AG08396 (cell line): Measurements from ENCODE around the gene IPO4.
"Not testable (repeated sequence)": the region's sequence is repeated elsewhere in the genome, so short reads cannot be mapped to it uniquely, and the experiment has no call there.

ENCODE experiments used
- DNase-seq: peaks from one replicate; pipeline ENCODE4 v3.0.0; 2012; ENCODE audit warnings: low spot score, mixed read lengths

Gene IPO4

GRCh38 chr14:24188251-24189058, at the start of gene IPO4:
TSS of gene IPO4 (minus strand) at chr14:24188816. CDS start at chr14:24188787, 29 bp downstream.
- DNase-seq: peak; percentile 98

- no peak for DNase-seq
Measured at GRCh38 chr14:24238123-24238522, 49.5 kb upstream of the IPO4 start.

- DNase-seq: no peak
Measured at GRCh38 chr14:24237463-24237955, 48.9 kb upstream of the IPO4 start.

GRCh38 chr14:24236689-24237462, 48.3 kb upstream of the IPO4 start:
- no peak for DNase-seq

GRCh38 chr14:24235804-24236688, 47.4 kb upstream of the IPO4 start:
- DNase-seq: no peak

- DNase-seq: no peak
Measured at GRCh38 chr14:24234095-24235005, 45.7 kb upstream of the IPO4 start.

- DNase-seq: no peak
Measured at GRCh38 chr14:24233538-24233866, 44.9 kb upstream of the IPO4 start.

GRCh38 chr14:24232645-24233537, 44.3 kb upstream of the IPO4 start, which contains the start of gene GMPR2:
TSS of gene GMPR2 (plus strand) at chr14:24232929. CDS start at chr14:24233254, 325 bp downstream.
- peak; percentile 51 for DNase-seq

GRCh38 chr14:24232121-24232644, 43.6 kb upstream of the IPO4 start, which contains the start of gene NEDD8:
TSS of gene NEDD8 (minus strand) at chr14:24232367. CDS start at chr14:24232267, 100 bp downstream.
- DNase-seq: peak; percentile 89

- DNase-seq: peak; percentile 41
Measured at GRCh38 chr14:24231263-24232120, 42.9 kb upstream of the IPO4 start.

GRCh38 chr14:24228902-24229301, 40.3 kb upstream of the IPO4 start:
- no peak for DNase-seq

GRCh38 chr14:24226473-24226872, 37.9 kb upstream of the IPO4 start:
- no peak for DNase-seq

GRCh38 chr14:24224618-24225071, 36.0 kb upstream of the IPO4 start:
- no peak for DNase-seq

GRCh38 chr14:24222987-24223386, 34.4 kb upstream of the IPO4 start:
- not testable (repeated sequence) for DNase-seq

- DNase-seq: no peak
Measured at GRCh38 chr14:24219521-24219920, 30.9 kb upstream of the IPO4 start.

- DNase-seq: no peak
Measured at GRCh38 chr14:24219080-24219479, 30.5 kb upstream of the IPO4 start.

GRCh38 chr14:24216876-24217275, 28.3 kb upstream of the IPO4 start:
- not testable (repeated sequence) for DNase-seq

GRCh38 chr14:24216345-24216699, 27.7 kb upstream of the IPO4 start:
- DNase-seq: no peak
